Smooth muscle cell (in vitro differentiated cells): ENCODE results near the gene ELANE. TPM values are rescaled to one million over a fixed set of nuclear protein-coding genes. Genes with fewer than 3 reads are reported as not detected.

Experiments used
- DNase-seq: peaks from one replicate; lab custom pipeline; 2025; ENCODE audit not compliant: unreplicated experiment; lab: John Stamatoyannopoulos, UW
- H2AFZ ChIP-seq: fragments of 200-600 bp; sonication (generic); 2 replicates; pipeline ENCODE4 v1.6.0; 2016; ENCODE audit warnings: antibody characterized with exemption, low read depth, mild to moderate bottlenecking
- H3F3A ChIP-seq: fragments of 200-600 bp; sonication (generic); 2 replicates; pipeline ENCODE4 v1.6.0; 2017; ENCODE audit warnings: antibody characterized with exemption, low read depth
- H3K27ac ChIP-seq: fragments of 200-600 bp; sonication (generic); 2 replicates; pipeline ENCODE4 v1.5.1; 2016; ENCODE audit warnings: low read depth, mild to moderate bottlenecking
- H3K27me3 ChIP-seq: fragments of 200-600 bp; sonication (generic); 2 replicates; pipeline ENCODE4 v1.6.1; 2016; ENCODE audit warnings: low read depth, mild to moderate bottlenecking
- H3K36me3 ChIP-seq: fragments of 200-600 bp; sonication (generic); 2 replicates; pipeline ENCODE4 v1.5.1; 2016; ENCODE audit warnings: low read depth
- H3K4me1 ChIP-seq: fragments of 200-600 bp; sonication (generic); 2 replicates; pipeline ENCODE4 v1.5.1; 2016; ENCODE audit warnings: low read depth
- H3K4me2 ChIP-seq: fragments of 200-600 bp; sonication (generic); 2 replicates; pipeline ENCODE4 v1.6.0; 2016; ENCODE audit warnings: mild to moderate bottlenecking
- H3K4me3 ChIP-seq: fragments of 200-600 bp; sonication (generic); 2 replicates; pipeline ENCODE4 v1.5.1; 2016; ENCODE audit warnings: mild to moderate bottlenecking
- H3K79me2 ChIP-seq: fragments of 200-600 bp; sonication (generic); 2 replicates; pipeline ENCODE4 v1.6.0; 2016; ENCODE audit warnings: low read depth, mild to moderate bottlenecking
- H3K9ac ChIP-seq: fragments of 200-600 bp; sonication (generic); 2 replicates; pipeline ENCODE4 v1.6.0; 2016; ENCODE audit warnings: low read depth
- H3K9me3 ChIP-seq: fragments of 200-600 bp; sonication (generic); replicated peaks from 2 replicates; pipeline ENCODE4 v1.5.1; 2016; ENCODE audit warnings: low read depth
- H4K20me1 ChIP-seq: fragments of 200-600 bp; sonication (generic); 2 replicates; pipeline ENCODE4 v1.6.0; 2016; ENCODE audit warnings: low read depth
- CTCF ChIP-seq: fragments of 200-600 bp; sonication (generic); IDR thresholded peaks from 2 replicates; pipeline ENCODE4 v1.5.1; 2017; ENCODE audit warnings: borderline replicate concordance, mild to moderate bottlenecking, antibody characterized with exemption; ENCODE audit not compliant: insufficient read depth, poor library complexity, severe bottlenecking
- WGBS: methylation state at CpG from one replicate; pipeline ENCODE4 v1.1.7; 2016; ENCODE audit warnings: low lambda C conversion rate; 5-methylcytosine and 5-hydroxymethylcytosine counted together
- polyA plus RNA-seq: library from polyadenylated mRNA; unstranded; fragments of >200 nt; fragmentation: Nextera tagmentation; extraction: Ambion mirVana; gene quantifications from 2 replicates; pipeline ENCODE4 v1.2.1, GENCODE V29; 2016
- total RNA-seq: library from RNA; depleted of rRNA; stranded (reverse); fragments of >200 nt; gene quantifications from 2 replicates; pipeline ENCODE4 v1.2.3, GENCODE V29; 2014

Gene ELANE
- total and polyA plus RNA-seq, 2 experiments from 2014 or later, result not detected

- DNase-seq, result no peak
- H3K27me3 ChIP-seq, result no peaks in the 10 kb centered on the region
- peaks cover 100% of the 10 kb centered on the region for H4K20me1 ChIP-seq
- TF ChIP-seq CTCF, result no peak
- no peaks in the 10 kb centered on the region for H3K9me3 ChIP-seq
- H3K79me2 ChIP-seq, result peaks cover 93% of the 10 kb centered on the region
- H2AFZ ChIP-seq, result no peak overlapping the region
- H3K36me3 ChIP-seq, result peaks cover 20% of the 10 kb centered on the region
- H3F3A ChIP-seq, result peaks cover 28% of the 10 kb centered on the region
- H3K4me3 ChIP-seq, result no peak overlapping the region
- WGBS, result 96% methylated on average over 84 of the region's 93 CpGs
- no peak overlapping the region for H3K27ac ChIP-seq
- no peak overlapping the region for H3K9ac ChIP-seq
- H3K4me2 ChIP-seq, result no peak overlapping the region
- H3K4me1 ChIP-seq, result peaks cover 13% of the 10 kb centered on the region
Measured at GRCh38 chr19:805600-806550, 46.2 kb upstream of the ELANE start.

- DNase-seq, result no peak
- H3K27me3 ChIP-seq, result no peaks in the 10 kb centered on the region
- peaks cover 2% of the 10 kb centered on the region for H3K4me1 ChIP-seq
- H3K4me2 ChIP-seq, result no peak overlapping the region
- peaks cover 82% of the 10 kb centered on the region for H3K79me2 ChIP-seq
- 96% methylated on average over 34 of the region's 34 CpGs for WGBS
- H3K27ac ChIP-seq, result no peak overlapping the region
- H3F3A ChIP-seq, result peaks cover 31% of the 10 kb centered on the region
- no peak overlapping the region for H3K4me3 ChIP-seq
- no peak for TF ChIP-seq CTCF
- H3K9me3 ChIP-seq, result no peaks in the 10 kb centered on the region
- H3K9ac ChIP-seq, result no peak overlapping the region
- no peak overlapping the region for H2AFZ ChIP-seq
- H4K20me1 ChIP-seq, result peaks cover 100% of the 10 kb centered on the region
- peaks cover 20% of the 10 kb centered on the region for H3K36me3 ChIP-seq
Measured at GRCh38 chr19:806815-807421, 45.2 kb upstream of the ELANE start.

GRCh38 chr19:807627-808422 is 44.3 kb upstream of the ELANE start:
- H2AFZ ChIP-seq, result no peak overlapping the region
- H4K20me1 ChIP-seq, result peaks cover 94% of the 10 kb centered on the region
- H3K27ac ChIP-seq, result no peak overlapping the region
- DNase-seq, result no peak
- peaks cover 31% of the 10 kb centered on the region for H3F3A ChIP-seq
- no peak overlapping the region for H3K4me3 ChIP-seq
- 95% methylated on average over 40 of the region's 44 CpGs for WGBS
- H3K27me3 ChIP-seq, result no peaks in the 10 kb centered on the region
- no peaks in the 10 kb centered on the region for H3K9me3 ChIP-seq
- H3K79me2 ChIP-seq, result peaks cover 73% of the 10 kb centered on the region
- H3K9ac ChIP-seq, result no peak overlapping the region
- TF ChIP-seq CTCF, result no peak
- H3K36me3 ChIP-seq, result peaks cover 20% of the 10 kb centered on the region
- no peak overlapping the region for H3K4me2 ChIP-seq
- no peaks in the 10 kb centered on the region for H3K4me1 ChIP-seq
